GM18951 (cell line): ENCODE measurements around the gene TMEM72.

Experiments
- POLR2A ChIP-seq: IDR thresholded peaks from 4 replicates; pipeline ENCODE4 v1.6.1; 2011; ENCODE audit warnings: mild to moderate bottlenecking; ENCODE audit not compliant: insufficient read length, insufficient read depth; ENCODE audit errors: extremely low read depth
- in situ Hi-C: fragments of 300-500 bp; cut with MboI; formaldehyde crosslinking; loops from one replicate; pipeline ENCODE4 v1.12.0; 2022; ENCODE audit warnings: low sequenced_read_pairs, mixed read lengths, inconsistent platforms; ENCODE audit not compliant: unreplicated experiment

Gene TMEM72

GRCh38 chr10:44958898-44959246 lies 47.7 kb downstream of the TMEM72 start:
- in situ Hi-C loops, result no loop called here
- TF ChIP-seq POLR2A, result no peak

GRCh38 chr10:44959247-44960087 lies 48.3 kb downstream of the TMEM72 start, which contains the start of gene RASSF4:
Gene RASSF4 (plus strand): TSS chr10:44959802. CDS start chr10:44970203, 10,401 bp downstream.
- in situ Hi-C loops, result no loop called here
- peak; percentile 95 for TF ChIP-seq POLR2A

GRCh38 chr10:44960088-44960460 lies 48.9 kb downstream of the TMEM72 start:
- TF ChIP-seq POLR2A, result no peak
- in situ Hi-C loops, result no loop called here

- in situ Hi-C loops, result no loop called here
- TF ChIP-seq POLR2A, result no peak
These were observed 49.5 kb downstream of the TMEM72 start for GRCh38 chr10:44960482-44961229.

GRCh38 chr10:44961230-44961571 lies 50.1 kb downstream of the TMEM72 start:
- in situ Hi-C loops, result no loop called here
- no peak for TF ChIP-seq POLR2A

GRCh38 chr10:44961931-44962750 lies 51.0 kb downstream of the TMEM72 start:
- no peak for TF ChIP-seq POLR2A
- in situ Hi-C loops, result no loop called here

- TF ChIP-seq POLR2A, result no peak
- in situ Hi-C loops, result no loop called here
These were observed 52.0 kb downstream of the TMEM72 start for GRCh38 chr10:44962870-44963738.

- in situ Hi-C loops, result no loop called here
- no peak for TF ChIP-seq POLR2A
These were observed 52.9 kb downstream of the TMEM72 start for GRCh38 chr10:44963772-44964633.

- in situ Hi-C loops, result no loop called here
These were observed 54.0 kb downstream of the TMEM72 start for GRCh38 chr10:44965104-44965503.

GRCh38 chr10:44965651-44966097 lies 54.5 kb downstream of the TMEM72 start:
- in situ Hi-C loops, result no loop called here
- TF ChIP-seq POLR2A, result no peak

More at GRCh38 chr10:44965104-44965503, 54.0 kb downstream of the TMEM72 start:
- no peak for TF ChIP-seq POLR2A

GRCh38 chr10:44966129-44966815 lies 55.1 kb downstream of the TMEM72 start:
- in situ Hi-C loops, result no loop called here
- TF ChIP-seq POLR2A, result no peak
